OCI-LY1 (cell line): ENCODE measurements around the gene B3GNT8.
A peak's percentile ranks its signal among the peaks of the same experiment; 100 is the strongest.

Experiments
- H2AFZ ChIP-seq: fragments of 200-600 bp; sonication (generic), shearing (Covaris generic); 2 replicates; pipeline ENCODE4 v1.6.0; 2014; ENCODE audit warnings: antibody characterized with exemption, mild to moderate bottlenecking, low read length
- H3F3A ChIP-seq: fragments of 200-600 bp; sonication (generic), shearing (Covaris generic); 2 replicates; pipeline ENCODE4 v1.6.0; 2014; ENCODE audit warnings: mild to moderate bottlenecking, antibody characterized with exemption, low read length, moderate library complexity; ENCODE audit not compliant: insufficient read depth
- H3K27ac ChIP-seq: fragments of 200-600 bp; sonication (generic); 2 replicates; pipeline ENCODE4 v1.5.1; 2014; ENCODE audit warnings: low read length, mixed run types, mild to moderate bottlenecking, low read depth; ENCODE audit not compliant: poor library complexity, severe bottlenecking
- H3K27me3 ChIP-seq: fragments of 200-600 bp; sonication (generic); 2 replicates; pipeline ENCODE4 v1.6.0; 2014; ENCODE audit warnings: antibody characterized with exemption, mild to moderate bottlenecking, low read length, moderate library complexity; ENCODE audit not compliant: insufficient read depth
- H3K36me3 ChIP-seq: fragments of 200-600 bp; sonication (generic); 2 replicates; pipeline ENCODE4 v1.6.1; 2014; ENCODE audit warnings: mild to moderate bottlenecking, antibody characterized with exemption, low read length, moderate library complexity, mixed read lengths; ENCODE audit not compliant: insufficient read depth
- H3K4me1 ChIP-seq: fragments of 200-600 bp; sonication (generic); 2 replicates; pipeline ENCODE4 v1.5.1; 2014; ENCODE audit warnings: mild to moderate bottlenecking, low read length, moderate library complexity; ENCODE audit not compliant: insufficient read depth, severe bottlenecking
- H3K4me2 ChIP-seq: fragments of 200-600 bp; sonication (generic), shearing (Covaris generic); 2 replicates; pipeline ENCODE4 v1.6.1; 2014; ENCODE audit warnings: low read length
- H3K4me3 ChIP-seq: fragments of 200-600 bp; sonication (generic); 2 replicates; pipeline ENCODE4 v1.5.1; 2014; ENCODE audit warnings: low read length, low read depth, mild to moderate bottlenecking, mixed read lengths; ENCODE audit not compliant: poor library complexity, severe bottlenecking
- H3K79me2 ChIP-seq: fragments of 200-600 bp; shearing (Covaris generic); 2 replicates; pipeline ENCODE4 v1.6.1; 2016; ENCODE audit warnings: mixed run types, low read length, mixed read lengths; ENCODE audit not compliant: insufficient read depth
- H3K9ac ChIP-seq: fragments of 200-600 bp; sonication (generic), shearing (Covaris generic); 2 replicates; pipeline ENCODE4 v1.6.1; 2014; ENCODE audit warnings: mild to moderate bottlenecking, low read length, mixed read lengths
- H3K9me2 ChIP-seq: fragments of 200-600 bp; sonication (generic), shearing (Covaris generic); 2 replicates; pipeline ENCODE4 v1.6.1; 2014; ENCODE audit warnings: low read depth, mild to moderate bottlenecking, low read length, mixed read lengths
- H3K9me3 ChIP-seq: fragments of 200-600 bp; shearing (Covaris generic); 2 replicates; pipeline ENCODE4 v1.6.1; 2014; ENCODE audit warnings: low read length, mixed read lengths
- H4K20me1 ChIP-seq: fragments of 200-600 bp; sonication (generic), shearing (Covaris generic); 2 replicates; pipeline ENCODE4 v1.6.0; 2016; ENCODE audit warnings: mild to moderate bottlenecking, low read length; ENCODE audit not compliant: insufficient read depth
- EZH2 ChIP-seq: fragments of 200-600 bp; sonication (generic), shearing (Covaris generic); IDR thresholded peaks from 2 replicates; pipeline ENCODE4 v1.8.0; 2017; ENCODE audit warnings: borderline replicate concordance, mixed run types, mild to moderate bottlenecking, antibody characterized with exemption, low read length, moderate library complexity, mixed read lengths
- TF ChIP-seq, protein P1 (sequence below): fragments of 200-600 bp; sonication (generic), shearing (Covaris generic); IDR thresholded peaks from 2 replicates; pipeline ENCODE4 v1.5.1; 2017; ENCODE audit warnings: mild to moderate bottlenecking, antibody characterized with exemption, low read length, moderate library complexity, mixed read lengths

Gene B3GNT8

GRCh38 chr19:41439441-41440222, 12.5 kb upstream of the B3GNT8 start, which contains the start of gene DMAC2:
Gene DMAC2, minus strand, starts transcription at chr19:41439912. Its CDS starts 13 bp downstream, at chr19:41439899.
- Histone ChIP-seq H3K4me2 (peak within 1 kb of the TSS; percentile 83), H4K20me1 (no peaks in the 10 kb centered on the region), H2AFZ (no peak within 1 kb of the TSS), H3F3A (no peaks in the 10 kb centered on the region), H3K36me3 (peaks cover 5% of the 10 kb centered on the region; the same call in 1 of the 2 replicates), H3K27me3 (no peaks in the 10 kb centered on the region), H3K9ac (peak within 1 kb of the TSS; percentile 69), H3K9me2 (no peaks in the 10 kb centered on the region), H3K4me3 (peak within 1 kb of the TSS; percentile 69), H3K27ac (peak within 1 kb of the TSS; percentile 65), H3K9me3 (no peaks in the 10 kb centered on the region), H3K4me1 (peaks cover 10% of the 10 kb centered on the region), H3K79me2 (peaks cover 6% of the 10 kb centered on the region; the same call in 1 of the 2 replicates)
- TF ChIP-seq, protein P1, sequence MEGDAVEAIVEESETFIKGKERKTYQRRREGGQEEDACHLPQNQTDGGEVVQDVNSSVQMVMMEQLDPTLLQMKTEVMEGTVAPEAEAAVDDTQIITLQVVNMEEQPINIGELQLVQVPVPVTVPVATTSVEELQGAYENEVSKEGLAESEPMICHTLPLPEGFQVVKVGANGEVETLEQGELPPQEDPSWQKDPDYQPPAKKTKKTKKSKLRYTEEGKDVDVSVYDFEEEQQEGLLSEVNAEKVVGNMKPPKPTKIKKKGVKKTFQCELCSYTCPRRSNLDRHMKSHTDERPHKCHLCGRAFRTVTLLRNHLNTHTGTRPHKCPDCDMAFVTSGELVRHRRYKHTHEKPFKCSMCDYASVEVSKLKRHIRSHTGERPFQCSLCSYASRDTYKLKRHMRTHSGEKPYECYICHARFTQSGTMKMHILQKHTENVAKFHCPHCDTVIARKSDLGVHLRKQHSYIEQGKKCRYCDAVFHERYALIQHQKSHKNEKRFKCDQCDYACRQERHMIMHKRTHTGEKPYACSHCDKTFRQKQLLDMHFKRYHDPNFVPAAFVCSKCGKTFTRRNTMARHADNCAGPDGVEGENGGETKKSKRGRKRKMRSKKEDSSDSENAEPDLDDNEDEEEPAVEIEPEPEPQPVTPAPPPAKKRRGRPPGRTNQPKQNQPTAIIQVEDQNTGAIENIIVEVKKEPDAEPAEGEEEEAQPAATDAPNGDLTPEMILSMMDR = peak; percentile 77
- no peak for TF ChIP-seq EZH2

- Histone ChIP-seq H4K20me1 (no peaks in the 10 kb centered on the region), H3F3A (no peaks in the 10 kb centered on the region), H3K27me3 (no peaks in the 10 kb centered on the region), H3K4me1 (peaks cover 10% of the 10 kb centered on the region), H3K4me2 (no peak overlapping the region), H3K36me3 (peaks cover 10% of the 10 kb centered on the region; the same call in 1 of the 2 replicates), H3K27ac (no peak overlapping the region), H3K79me2 (peaks cover 6% of the 10 kb centered on the region; the same call in 1 of the 2 replicates), H3K4me3 (no peak overlapping the region), H2AFZ (no peak overlapping the region), H3K9ac (no peak overlapping the region), H3K9me2 (no peaks in the 10 kb centered on the region), H3K9me3 (no peaks in the 10 kb centered on the region)
- no peak for TF ChIP-seq EZH2
- TF ChIP-seq, protein P1 = no peak
Observed at GRCh38 chr19:41437944-41438574, 10.9 kb upstream of the B3GNT8 start.

- Histone ChIP-seq H3K4me3 (no peak overlapping the region), H3K4me1 (peaks cover 10% of the 10 kb centered on the region), H4K20me1 (no peaks in the 10 kb centered on the region), H3F3A (no peaks in the 10 kb centered on the region; the same call in 1 of the 2 replicates), H3K27ac (no peak overlapping the region), H3K36me3 (peaks cover 24% of the 10 kb centered on the region; the same call in 1 of the 2 replicates), H2AFZ (no peak overlapping the region), H3K9me3 (no peaks in the 10 kb centered on the region), H3K9ac (no peak overlapping the region), H3K79me2 (peaks cover 6% of the 10 kb centered on the region; the same call in 1 of the 2 replicates), H3K4me2 (no peak overlapping the region), H3K27me3 (no peaks in the 10 kb centered on the region), H3K9me2 (no peaks in the 10 kb centered on the region)
- no peak for TF ChIP-seq EZH2
Observed at GRCh38 chr19:41436674-41436951, 9.4 kb upstream of the B3GNT8 start.
